Measurements from ENCODE around the gene AGBL1.
"Not testable (repeated sequence)": the region's sequence is repeated elsewhere in the genome, so short reads cannot be mapped to it uniquely, and the experiment has no call there.

The AGBL1 gene

DNA sequence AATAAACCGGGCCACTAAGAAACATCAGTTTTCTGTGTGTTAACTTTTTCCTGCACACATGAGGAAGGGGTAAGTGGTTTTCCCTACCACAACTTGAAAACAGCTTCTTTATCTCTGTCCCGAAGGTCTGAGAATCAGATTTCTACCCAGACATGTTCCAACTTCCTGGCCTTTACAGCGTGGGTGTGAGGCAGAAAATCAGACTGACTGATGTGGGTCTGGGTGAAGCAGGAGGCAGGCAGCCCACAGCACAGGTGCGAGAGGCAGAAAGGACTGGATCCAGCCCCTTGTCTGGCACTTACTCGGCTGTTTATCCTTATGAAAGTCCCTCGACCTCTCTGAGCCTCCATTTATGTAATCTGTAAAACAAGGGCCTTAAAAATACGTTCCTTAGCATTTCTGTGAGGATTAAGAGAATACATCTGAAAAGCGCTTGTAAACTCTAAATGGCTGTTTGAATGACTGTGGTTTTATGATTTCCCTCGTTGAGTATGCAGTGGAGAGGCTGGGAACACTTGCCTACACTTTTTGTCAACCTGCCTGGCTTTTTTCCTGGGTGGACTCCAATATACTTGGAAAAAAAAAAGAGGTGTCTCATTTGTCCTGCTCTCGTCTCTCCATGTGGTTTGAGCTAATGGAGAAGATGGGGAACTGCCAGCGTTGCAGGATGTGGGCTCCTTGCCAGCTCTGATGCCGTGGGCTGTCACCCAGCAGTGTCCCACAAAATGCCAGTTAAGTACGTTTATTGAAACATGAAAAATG, 3.1 kb downstream of the AGBL1 start:
- DNase-seq (ENCODE audit: low read depth, low spot score): peak; percentile 52

DNA sequence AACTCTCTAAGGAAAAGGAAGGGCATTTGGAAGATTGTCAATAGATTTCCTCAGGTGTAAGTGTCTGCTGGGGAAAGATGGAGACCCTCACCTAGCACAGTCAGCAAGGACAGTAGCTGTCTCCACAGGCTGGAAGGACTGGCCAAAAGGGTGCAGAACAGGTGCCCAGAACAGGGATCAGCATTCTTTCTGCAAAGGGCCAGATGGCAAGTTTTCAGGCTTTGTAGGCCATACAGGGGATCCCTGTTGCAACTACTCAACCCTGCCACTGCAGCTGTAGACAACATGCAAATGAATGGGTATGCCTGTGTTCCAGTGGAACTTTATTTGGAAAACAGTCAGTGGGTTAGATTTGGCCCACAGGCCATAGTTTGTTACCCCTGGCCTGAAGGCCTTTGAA, 8.1 kb downstream of the AGBL1 start:
- DNase-seq (ENCODE audit: low read depth, low spot score): no peak

DNA sequence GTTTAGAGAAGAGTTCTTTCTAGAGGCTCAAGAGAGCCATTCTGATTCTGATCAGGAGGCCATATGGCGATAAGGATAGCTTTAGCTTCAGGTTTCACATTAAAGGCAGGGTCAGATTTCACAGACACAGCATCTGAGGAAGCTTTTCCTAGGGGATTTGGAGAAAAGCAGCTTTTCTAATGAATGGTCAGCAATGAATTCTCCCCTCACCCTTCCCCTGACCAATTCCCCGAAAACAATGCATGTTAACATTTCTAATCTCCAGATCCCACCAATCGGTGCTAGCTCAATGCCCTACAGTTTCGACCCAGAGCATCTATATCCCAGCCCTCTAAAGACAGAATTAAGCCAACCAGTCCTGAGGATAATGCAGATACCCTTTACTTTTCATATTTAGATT, 9.8 kb downstream of the AGBL1 start:
- no peak for DNase-seq (ENCODE audit: low read depth, low spot score)

DNA sequence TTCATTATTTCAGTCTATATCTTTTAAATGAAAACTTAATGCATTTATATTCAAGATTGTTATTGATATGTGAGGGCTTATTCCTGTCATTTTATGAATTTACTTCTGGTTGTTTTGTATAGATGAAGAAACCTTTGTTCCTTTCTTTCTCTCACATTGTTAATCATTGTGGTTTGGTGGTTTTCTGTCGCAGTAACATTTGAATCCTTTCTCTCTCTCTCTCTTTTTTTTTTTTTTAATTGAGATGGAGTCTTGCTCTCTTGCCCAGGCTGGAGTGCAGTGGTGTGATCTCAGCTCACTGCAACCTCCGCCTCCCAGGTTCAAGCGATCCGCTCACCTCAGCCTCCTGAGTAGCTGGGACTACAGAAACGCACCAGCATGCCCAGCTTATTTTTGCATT, 22.1 kb downstream of the AGBL1 start:
- DNase-seq (ENCODE audit: low read depth, low spot score): no peak

DNA sequence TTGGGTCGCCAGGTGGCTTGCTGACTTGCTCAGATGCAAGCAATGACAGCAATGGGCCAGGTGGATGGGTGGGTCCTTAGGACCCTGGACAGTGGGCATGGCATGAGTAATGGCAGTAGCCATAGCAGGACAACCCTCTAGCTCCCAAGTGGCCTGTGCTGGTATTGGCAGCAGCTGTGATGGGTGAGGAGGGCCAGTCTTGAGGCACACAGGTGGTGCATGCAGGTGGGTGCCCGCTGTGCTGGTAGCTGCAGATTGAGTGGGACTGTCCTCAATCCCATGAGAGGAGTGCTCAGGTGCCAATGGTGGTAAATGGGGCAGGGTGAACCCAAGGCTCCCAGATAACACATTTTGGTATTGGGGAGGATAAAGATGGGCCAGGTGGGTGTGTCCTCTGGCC, 24.2 kb downstream of the AGBL1 start:
- DNase-seq (ENCODE audit: low read depth, low spot score): no peak

DNA sequence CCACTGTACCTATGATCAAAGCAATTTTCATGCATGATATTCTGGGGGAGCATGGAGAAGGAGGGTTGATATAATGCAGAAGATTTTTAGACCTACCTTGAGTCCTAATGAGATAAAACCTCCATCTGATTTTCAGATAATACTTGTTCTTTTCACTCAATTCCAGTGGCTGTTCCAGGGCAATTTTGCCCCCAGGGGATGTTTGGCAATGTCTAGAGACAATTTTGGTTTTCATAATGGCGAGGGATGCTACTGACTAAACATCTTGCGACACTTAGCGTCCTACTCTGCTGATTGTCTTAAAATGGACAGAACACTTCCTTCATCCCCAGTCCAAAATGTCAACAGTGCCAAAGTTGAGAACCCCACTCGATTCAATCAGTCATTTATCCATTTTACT, 26.6 kb downstream of the AGBL1 start:
- no peak for DNase-seq (ENCODE audit: low read depth, low spot score)

DNA sequence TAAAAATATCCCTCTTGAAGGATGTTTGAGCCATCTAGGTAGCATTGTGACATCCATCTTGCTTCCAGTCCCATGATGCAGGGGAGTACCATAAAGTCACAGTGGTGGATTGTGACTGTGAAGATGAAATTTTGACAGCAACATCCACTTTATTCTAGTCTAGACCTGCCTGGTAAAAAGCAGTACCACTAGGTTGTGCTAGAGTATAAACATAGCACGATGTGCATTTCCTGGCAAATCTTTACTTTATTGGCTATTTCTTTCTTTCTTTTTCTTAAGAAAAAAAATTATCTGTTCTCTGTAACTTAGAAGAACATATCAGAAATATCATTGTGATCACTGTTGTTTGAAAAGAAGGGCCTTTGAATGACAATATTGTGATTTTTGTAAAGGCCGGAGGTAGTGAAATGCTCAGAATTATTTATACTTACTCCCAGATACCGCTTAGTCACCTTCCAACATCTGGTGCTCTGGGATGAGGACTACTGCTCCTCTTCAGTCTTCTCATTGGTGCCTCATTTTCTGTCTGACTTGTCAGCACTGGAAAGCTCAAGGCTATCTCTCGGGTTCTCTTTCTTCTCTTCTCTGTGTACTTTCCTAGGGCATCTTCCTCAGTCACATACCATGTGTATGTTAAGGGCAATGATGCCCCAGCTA, 35.6 kb downstream of the AGBL1 start:
- no peak for DNase-seq (ENCODE audit: low read depth, low spot score)

DNA sequence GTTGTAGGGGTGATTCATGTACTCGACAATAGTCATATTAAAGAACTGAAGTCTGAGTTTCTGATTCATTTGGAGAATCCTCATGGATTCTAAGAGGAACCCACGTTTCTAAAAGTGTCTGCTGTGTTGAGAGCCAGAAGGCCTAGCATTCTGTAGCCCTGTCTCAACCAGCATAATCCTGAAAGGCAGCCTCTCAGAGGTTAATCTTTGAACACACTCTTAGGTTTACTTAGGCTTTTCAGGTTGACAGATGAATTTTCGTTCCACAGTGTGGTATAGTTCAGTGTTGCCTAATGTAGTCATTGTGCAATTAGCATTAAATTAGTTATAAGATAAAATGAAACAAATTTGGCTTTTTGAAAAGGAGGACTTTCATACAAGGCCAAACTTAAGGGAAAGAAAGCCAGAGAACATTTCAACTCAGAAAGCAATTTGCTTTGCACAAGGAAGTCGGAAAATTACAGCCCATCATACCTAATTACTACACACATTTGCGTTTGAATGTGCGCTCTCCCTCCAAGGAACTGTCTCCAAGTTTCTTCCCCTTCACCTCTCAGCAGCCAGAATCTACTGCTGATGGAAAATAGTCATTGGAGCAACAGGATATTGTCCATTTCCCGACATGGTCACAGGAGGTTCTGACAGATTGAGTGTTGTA, 42.0 kb downstream of the AGBL1 start:
- no peak for DNase-seq (ENCODE audit: low read depth, low spot score)

DNA sequence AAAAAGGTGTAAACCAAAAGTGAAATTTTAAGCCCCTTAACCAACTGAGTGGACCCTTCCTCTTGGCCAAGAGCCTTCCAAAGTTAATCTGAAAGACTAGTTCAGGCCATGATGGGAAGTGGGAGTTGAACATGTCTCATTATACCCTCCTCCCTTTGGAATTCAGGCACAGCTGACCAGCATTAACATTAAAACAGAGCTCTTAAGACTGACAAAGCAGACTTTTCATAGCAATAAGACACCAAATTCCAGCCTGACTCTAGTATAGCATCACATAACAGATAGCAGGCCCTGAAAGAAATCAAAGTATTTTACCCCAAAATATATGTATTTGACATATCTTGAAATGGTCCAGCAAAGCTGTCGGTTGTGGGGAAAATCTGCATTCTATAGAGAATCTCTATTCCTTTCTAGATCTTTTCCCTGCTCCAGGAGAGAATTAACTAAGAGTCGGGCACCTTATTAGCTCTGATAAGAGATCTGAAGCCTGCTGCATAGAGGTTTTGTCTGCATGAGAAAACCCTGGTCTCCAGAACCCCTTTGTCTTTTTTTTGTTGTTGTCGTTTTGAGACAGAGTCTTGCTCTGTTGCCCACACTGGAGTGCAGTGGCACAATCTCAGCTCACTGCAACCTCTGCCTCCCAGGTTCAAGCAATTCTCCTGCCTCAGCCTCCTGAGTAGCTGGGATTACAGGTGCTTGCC, 43.2 kb downstream of the AGBL1 start:
- DNase-seq (ENCODE audit: low read depth, low spot score): not testable (repeated sequence)

DNA sequence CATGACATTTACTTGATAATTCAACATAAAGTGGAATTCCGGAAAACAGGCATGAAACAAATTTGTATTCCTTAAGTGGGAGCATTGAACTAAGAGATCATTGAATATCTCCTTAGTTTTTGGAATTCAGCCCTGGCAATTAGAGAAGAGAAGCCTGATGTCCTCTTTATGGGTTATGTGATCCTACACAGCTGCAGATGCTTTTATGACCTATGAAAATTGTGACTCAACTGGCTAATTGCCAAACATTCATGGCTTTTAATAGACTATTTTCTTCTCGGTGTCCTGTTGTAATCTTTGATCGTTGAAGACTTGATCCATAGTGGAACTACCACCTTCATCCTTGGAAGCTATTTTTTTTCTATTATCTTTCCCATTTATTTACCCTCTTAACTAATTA, 46.1 kb downstream of the AGBL1 start:
- no peak for DNase-seq (ENCODE audit: low read depth, low spot score)

DNA sequence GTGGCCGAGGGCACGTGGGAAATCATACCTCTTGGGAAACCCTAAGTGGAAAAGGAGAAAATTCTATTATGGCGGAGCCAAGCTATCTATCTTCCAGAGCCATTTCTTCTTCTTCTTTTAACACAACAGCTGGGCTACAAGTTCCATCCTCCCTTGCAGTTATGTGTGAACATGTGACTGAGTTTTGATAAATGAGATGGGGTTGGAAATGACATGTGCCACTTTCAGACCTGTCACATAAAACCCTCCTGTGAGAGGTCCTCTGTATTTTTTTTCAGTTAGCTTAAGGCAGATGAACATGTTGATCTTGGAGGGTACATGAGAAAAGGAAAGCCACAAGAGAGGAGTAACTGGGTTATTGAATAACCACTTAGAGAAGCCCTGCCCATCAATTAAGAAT, 47.9 kb downstream of the AGBL1 start:
- no peak for DNase-seq (ENCODE audit: low read depth, low spot score)

DNA sequence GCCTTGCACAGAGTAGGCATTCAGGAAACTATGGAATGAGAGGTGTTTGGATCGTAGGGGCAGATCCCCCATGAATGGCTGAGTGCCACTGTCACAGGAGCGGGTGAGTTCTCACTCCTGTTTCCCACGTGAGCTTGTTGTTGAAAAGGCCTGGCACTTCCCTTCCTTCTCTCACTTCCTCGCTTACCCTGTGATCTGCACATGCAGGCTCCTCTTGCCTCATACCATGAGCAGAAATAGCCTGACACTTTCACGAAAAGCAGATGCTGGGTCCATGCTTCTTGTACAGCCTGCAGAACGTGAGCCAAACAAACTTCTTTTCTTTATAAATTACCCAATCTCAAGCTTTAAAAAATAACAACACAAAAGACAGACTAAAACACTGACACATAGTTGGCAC, 55.4 kb downstream of the AGBL1 start:
- no peak for DNase-seq (ENCODE audit: low read depth, low spot score)

DNA sequence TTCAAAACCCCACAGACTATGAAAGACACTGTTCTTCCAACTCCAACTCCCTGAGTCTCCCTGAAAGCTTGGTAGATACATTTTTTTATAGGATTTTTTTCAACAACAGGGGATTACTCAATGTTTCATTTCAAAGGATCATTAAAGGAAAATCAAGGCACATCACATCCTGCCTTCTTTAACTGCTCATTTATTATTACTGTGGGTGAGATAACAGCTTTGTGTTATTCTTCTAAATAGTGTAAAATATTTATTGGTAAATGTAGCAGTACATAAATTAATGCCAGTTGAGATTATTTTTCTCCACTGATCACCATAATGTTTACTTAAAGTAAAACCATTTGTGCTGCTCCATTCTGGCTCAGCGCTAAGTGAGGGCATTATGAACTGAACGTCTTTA, 57.2 kb downstream of the AGBL1 start:
- DNase-seq (ENCODE audit: low read depth, low spot score): no peak

DNA sequence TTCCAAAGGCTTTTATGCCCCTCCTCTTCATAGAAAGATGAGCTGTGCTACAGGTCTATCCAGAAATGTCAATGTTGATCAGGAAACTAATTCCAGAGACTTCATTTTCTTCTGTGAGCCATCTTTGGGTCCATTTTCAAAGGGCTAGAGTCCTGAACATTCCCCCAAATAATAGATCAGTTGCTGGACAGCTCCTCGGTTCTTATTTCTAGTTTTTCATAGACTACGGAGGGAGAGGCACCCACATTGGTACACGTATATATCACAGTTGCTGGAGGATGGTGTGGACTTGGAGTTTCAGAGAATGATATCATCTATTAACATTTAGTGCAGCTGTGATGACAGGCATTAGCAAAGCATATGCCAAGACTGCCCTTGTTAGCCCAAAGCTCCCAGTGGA, 59.1 kb downstream of the AGBL1 start:
- no peak for DNase-seq (ENCODE audit: low read depth, low spot score)

DNA sequence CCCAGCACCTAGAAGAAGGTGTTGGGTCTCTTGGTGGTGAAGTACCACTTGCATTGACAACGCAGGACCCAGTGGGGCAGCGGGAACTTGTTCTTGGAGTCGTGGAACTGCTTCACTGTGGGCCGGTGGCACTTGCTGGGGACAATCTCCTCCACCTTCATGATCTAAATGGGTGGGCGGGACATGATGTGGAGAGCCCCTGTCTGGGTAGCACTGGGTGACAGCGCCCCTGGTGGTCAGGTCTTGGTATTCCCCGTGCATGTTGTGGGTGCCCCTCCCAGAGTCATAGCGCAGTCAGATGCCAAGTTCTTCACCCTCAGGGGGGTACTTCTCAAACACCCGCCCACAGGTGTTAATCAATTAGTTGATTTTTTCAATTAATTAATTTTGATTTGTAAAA, 60.2 kb downstream of the AGBL1 start:
- no peak for DNase-seq (ENCODE audit: low read depth, low spot score)

DNA sequence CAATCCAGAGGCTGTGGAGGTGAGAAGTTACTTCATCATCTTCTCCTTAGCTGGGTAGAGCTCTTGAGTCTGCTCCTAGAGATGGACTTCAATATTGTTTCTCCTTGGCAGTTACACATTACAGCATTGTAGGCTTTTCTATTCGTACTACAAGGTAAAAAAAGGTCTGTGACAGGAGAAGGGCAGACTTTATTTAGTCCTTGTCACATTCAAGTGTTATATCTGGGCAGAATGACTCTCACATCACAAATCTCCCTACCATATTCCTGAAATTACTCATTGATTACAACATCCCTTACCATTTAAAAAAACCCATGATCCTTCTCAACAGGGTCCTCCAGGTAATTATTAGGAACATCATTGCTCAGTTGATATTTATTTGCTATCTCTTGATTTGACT, 75.0 kb downstream of the AGBL1 start:
- no peak for DNase-seq (ENCODE audit: low read depth, low spot score)

DNA sequence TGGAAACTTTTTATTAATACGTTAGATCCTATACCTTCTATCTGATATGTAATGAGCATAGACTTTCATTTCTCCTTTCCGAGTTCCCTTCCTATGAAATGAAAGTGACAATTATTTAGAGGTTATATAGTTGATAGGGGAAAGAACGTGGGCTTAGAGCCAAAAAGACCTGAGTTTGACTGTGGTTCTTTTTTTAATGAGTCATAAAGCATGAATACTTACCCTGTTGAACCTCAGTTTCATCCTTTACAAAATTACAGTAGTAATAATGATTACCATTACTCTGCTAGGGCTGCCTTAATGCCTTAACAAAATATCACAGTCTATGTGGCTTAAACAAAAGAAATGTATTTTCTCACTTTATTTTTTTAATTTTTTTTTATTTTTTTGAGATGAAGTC, 75.9 kb downstream of the AGBL1 start:
- no peak for DNase-seq (ENCODE audit: low read depth, low spot score)

DNA sequence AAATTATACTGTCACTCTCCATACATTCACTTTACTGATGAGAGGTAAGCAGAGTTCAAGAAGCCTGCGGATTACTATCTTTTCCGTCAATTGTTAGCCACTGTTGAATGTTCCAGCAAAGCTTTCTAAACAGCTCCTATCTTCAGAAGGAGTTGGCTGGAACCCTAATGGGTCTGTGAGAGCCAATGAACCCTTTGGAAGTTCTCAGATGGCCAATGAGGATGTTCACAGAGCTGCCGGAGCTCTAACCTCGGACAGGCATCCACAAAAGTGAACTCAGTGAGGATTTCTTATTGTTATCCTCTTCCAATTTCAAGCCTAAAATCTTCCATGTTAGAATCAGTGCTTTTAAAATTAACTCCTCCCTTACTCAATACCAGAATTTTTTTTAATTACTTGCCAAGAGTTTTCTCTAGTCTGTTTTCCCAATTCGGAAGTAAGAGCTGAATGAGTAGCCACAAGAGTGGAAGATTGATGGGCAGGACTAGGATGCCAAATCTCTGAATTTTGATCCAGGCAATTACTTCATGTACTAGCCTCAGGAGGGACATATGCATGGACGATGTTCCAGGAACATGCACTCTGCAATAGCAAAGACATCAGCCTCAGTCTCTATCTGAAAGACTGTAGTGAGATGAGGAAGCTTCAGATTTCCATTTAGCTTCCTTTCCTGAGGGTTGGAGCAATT, 78.1 kb downstream of the AGBL1 start:
- no peak for DNase-seq (ENCODE audit: low read depth, low spot score)

DNA sequence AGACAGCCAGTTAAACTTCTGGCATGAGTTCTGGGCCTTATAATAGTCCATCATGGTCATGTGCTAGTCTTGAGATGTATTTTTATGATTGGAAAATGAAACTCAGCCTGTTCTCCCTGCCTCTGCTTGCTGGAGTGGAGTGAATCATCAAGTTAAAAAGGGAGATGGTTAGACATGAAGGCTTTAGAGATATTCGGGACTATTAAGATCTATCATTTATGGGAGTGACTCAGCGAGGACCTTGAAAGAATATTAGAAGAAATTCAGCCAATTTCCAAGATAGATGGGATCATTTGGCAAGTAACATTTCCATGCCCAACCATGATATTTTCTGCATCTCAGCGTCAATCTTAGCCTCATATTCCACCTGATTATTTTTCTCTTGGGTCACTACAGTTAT, 79.8 kb downstream of the AGBL1 start:
- DNase-seq (ENCODE audit: low read depth, low spot score): no peak

DNA sequence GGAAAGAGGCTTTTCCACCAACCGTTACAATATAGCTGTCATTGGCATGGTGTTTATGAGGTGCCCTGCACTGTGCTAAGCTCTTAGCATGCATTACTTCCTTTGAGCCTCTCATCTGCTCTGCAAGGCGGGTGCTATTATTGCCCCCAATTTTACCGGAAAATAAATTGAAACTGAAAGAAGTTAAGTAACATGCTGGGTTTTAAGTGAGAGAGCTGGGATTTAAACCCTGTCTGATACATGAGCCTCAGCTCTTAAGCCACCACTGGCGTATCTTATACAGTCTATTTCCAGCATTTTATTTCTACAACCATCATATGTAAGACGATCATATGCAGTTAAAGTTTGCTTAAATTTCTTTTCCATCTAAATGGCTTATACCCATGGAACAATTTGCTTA, 81.6 kb downstream of the AGBL1 start:
- DNase-seq (ENCODE audit: low read depth, low spot score): no peak

DNA sequence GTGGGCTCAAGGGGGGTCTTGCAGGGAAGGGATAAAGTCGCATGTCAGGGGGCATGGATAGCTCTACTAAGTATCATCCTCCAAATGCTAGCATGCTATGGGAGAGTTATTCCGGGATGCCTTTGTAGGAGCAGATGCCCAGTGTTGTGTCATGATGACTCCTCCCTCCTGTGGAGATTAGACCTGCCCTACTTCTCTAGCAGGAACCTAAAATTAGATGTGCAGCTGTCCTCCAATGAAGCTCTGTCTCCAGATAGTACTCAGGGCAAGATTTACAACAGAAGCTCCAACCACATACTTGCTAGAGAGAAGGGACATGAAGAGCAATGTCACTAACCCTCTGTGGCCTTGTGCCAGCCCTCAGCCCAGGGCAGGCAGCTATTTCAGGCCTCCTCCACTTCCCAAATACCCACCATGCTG, 82.5 kb downstream of the AGBL1 start:
- no peak for DNase-seq (ENCODE audit: low read depth, low spot score)

DNA sequence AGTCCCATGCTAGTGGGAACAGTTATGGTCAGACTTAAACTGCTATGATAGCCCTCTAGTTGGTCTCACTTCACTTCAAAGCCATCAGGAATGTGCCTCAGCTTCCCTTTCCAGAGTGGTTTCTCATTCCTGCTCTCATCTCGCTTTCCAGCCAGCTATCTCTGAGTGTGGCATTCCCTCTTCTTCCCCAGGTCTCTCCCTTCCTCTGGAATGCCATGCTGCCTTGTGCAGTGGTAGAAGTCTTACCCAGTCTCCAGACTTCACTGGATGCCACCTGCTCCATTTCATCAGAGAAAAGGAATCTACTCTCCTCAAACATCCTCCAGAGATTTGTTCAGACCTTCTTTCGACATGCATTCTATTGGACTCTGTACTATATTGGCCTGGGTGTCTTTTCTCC, 83.0 kb downstream of the AGBL1 start:
- DNase-seq (ENCODE audit: low read depth, low spot score): no peak

Data from astrocyte of the hippocampus (primary cell).